ENCODE results near the gene EIF3K.

Gene EIF3K

DNA sequence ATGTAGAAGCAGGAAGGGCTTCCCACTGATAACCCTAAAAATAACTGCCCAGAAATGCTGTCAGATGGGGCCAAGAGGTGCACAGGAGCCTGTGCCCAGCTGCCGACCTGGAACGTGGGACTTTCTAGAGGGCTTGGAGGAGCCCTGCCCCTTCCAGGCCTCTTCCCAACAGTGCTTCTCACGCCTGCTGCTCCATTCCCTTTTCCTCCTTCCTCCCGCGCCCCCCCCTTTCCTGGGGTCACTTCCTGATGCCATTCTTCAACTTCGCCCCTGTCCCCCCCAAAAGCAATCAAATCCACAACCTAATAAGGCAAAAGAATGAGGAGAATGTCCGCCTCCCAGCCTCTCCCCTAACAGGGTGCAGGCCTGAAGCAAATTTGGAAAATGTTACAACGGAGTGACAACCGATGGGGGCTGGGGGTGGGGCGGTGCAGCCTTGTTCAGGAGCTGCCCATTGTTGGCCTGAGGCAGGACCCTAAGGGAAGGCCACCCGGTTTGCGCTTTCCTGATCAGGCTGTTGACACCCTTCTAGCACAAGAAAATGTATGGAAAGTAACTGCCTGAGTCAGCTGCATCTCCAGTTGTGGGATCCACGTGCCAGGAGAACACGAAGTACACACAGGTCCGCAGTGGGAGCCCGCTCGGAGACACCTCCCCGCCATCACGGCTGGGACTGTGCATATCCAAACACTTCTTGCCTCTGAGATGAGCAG is 47.1 kb downstream of the EIF3K start:
- no peak for DNase-seq (ENCODE audit: low spot score)

DNA sequence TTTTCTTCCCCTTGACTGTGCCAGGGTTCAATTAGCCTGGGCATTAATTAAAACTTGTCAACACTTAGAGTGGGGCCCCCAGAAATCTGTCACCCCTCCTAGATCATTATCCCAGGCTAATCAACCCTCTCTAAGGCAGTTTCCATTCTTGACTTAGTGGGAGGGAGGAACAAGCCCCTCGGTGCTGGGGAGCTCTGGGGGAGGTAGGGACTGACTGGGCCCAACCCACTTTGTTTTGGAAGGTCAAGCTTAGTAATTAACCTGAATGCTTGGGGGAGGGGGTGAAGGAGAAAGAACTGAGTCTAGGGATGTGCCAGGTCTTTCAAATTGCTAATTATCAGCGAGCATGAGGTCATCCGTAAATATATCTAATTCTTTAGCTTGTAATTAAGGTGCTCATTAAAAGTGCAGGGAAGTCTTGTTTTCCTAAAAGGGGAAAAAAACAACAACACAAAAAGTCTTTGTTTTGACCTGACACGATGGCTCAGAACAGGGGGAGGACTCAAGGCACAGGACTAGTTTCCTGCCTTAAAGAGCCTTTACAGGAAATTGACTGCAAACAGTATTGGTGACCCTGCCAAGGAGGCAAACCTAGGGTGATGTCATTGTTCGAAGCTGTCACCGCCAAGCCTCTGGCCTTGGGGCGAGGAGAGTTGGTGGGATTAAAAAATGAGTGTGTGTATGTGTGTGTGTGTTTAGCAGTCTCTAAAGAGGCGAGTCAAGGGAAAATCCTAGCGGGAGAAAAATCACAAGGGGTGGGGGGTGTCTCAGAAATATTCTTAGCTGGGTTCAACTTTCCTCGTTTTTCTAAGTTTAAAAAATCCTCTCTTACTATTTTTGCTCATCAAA is 47.9 kb downstream of the EIF3K start:
- DNase-seq (ENCODE audit: low spot score) = no peak

DNA sequence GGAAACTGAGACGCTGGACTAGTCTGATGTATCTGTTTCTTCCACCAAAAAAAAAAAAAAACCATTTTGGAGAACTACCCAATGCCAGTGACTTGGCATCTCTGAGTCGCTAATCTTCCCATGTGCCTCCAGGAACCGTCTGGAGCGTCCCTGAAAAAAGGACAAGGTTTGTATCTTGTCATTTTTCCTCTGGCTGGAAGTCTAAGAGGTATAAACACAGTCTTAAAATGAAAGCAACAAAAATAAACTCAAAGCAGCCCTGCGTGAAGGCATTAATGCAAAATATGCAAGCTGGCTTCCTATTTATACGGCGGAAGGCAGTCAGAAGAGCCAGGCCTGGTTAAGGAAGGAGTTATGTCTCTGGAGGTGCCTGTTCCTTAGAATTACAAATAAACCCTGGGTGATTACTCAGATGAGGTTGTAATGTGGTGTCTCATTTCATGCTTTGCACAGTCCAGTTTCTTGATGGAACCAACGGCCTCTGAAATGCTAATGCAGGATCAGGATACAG is 48.7 kb downstream of the EIF3K start:
- DNase-seq (ENCODE audit: low spot score) = no peak

DNA sequence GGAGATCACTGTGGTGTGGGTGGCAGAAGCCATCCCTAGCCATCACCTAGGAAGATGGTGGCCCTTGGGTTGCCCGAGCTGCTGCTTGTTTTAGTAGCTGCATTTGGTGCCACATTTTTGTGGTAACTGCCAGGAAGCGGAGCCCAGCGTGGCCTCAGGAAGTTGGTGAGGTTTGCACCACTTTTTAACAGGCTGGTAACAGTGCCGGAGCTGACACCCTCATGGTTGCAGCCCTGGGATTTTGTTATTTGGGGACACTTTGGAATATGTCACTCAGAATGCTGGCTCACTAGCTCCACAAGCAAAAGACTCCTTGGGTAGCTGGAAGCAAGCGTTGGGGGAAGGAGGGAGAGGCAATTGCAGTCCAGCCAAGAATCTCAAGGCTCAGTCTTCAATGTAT is 50.6 kb downstream of the EIF3K start:
- DNase-seq (ENCODE audit: low spot score) = no peak

- peak; percentile 56 for DNase-seq (ENCODE audit: low spot score)
These were observed 52.0 kb downstream of the EIF3K start for GRCh38 chr19:38670921-38671398.

DNA sequence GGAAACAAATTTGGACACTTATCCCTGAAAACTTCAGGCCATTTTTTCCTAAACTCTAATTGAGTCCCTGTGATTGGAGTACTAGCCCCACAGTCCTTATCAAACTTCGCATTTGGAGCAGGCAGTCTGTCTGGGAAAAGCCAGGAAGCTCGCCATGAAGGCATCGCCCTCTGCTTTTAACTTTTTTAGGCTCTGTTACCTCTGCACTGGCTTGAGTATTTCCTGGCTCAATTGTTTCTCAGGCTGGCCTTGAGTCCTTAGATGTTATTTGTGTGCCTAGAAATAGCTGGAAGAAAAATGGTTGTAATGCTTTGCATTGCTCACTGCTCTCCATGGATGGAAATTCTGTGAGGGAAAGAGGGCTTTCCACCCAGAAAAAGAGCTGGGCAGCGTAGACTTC is 52.7 kb downstream of the EIF3K start:
- no peak for DNase-seq (ENCODE audit: low spot score)

GRCh38 chr19:38673030-38673429 is 54.0 kb downstream of the EIF3K start:
- no peak for DNase-seq (ENCODE audit: low spot score)

DNA sequence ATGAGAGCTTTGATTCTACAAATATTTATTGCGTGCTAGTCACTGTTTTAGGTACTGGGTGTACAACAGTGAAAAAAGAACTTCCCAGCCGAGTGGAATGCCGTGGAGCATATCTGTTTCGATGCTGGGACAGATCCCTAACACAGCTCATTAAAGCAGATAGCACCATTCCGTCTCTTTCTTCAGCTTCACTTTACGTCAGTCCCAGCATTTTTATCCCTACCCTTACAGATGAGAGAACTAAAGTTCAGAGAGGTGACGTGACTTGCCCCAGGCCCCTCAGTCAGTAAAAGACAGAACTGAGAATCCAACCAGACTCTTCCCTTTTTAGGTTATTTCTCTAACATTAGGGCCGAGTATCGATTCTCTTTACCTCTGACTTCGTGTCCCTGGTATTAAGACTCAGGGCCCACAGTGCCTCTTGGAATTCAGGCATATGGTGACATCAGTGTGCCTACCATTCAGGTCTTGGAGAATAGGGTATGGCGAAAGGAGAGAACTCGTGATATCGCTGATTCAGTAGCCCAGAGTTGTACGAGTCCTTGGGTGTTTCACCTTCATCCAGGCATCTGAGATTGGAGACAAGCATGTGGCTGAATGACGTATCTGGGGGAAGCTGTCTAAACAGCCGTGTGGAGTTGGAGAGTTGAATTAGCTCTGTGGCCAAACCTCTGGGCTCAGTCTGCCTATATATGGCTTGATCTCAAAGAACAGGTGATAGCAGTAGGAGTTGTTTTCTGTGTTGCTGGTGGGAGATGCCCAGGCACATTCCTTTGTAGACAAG is 55.6 kb downstream of the EIF3K start:
- no peak for DNase-seq (ENCODE audit: low spot score)

GRCh38 chr19:38675611-38676010 is 56.6 kb downstream of the EIF3K start:
- DNase-seq (ENCODE audit: low spot score) = no peak

DNA sequence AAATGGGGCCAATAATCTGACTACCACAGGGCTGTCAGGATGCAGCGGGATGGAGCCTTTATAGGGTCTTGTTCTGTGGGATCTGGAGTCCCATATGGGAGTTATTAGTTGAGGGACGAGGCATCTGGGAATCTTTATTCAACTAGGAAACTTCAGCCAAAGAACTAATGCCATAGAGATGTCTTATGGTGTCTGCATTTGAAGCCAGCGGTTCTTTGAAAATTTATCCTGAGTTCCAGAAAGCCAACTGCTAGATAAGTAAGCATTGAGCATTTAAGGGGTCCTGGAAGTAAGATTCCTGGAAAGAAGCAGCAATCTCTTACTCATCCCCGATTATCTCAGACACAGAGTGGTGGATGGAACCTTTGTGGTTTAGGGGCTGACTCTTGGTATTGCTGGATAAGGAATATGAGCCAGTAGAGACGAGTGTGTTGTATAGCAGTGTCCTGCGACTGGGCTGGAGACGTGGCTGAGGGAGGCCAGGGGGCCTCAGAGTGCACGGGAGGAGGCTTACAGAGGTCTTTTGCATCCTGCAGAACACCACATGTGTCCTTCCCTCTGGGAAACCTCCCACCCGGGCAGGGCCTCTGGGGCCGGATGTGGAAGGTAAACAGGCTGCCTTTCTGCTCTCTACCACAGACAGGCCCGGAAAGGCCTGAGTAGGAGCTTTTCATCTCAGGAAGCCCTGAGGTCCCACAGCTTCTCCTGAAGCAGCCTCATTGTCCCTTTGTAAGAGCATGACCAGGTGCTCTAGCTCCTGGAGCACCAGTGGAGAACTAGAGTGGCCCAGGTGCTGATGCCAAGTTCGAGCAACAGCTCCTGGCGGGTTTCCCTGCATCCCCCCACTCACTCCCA is 57.3 kb downstream of the EIF3K start:
- no peak for DNase-seq (ENCODE audit: low spot score)

DNA sequence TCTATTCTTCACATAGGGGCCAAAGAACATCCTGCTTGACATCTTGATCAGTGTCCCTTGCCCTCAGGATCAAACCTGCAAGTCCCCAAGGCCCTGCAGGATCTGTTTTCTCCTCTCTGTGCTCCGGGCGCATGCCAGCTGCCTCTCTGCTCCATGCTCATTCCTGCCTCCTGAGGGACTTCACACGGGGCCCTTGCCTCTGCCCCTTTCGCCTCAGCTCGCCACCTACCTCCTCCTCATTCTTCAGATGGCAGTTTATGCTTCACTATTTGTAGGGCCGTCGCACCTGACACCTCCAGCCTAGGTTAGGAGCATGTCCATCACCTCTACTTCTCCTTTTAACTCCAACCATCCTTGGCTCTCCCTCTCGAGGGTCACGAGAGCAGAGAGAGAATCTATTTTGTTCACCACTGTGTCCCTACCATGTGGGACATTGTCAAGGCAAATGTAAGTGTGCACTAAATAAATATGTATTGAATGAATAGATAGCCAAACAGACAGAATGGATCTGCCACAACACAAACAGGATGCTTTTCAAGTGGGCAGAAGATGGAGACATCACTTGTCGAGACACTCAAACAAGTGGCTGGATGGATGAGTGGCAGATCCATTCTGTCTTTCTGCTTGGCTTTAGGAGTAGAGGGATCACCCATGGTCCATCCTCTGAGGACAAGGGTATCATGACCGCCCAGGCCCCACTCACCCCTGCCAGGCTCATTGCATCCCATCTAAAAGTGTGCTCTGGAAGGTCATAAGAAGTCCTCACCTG is 58.1 kb downstream of the EIF3K start:
- no peak for DNase-seq (ENCODE audit: low spot score)

- DNase-seq (ENCODE audit: low spot score) = no peak
These were observed 59.4 kb downstream of the EIF3K start for GRCh38 chr19:38678217-38678890.

GRCh38 chr19:38678891-38679494 is 60.0 kb downstream of the EIF3K start:
- no peak for DNase-seq (ENCODE audit: low spot score)

DNA sequence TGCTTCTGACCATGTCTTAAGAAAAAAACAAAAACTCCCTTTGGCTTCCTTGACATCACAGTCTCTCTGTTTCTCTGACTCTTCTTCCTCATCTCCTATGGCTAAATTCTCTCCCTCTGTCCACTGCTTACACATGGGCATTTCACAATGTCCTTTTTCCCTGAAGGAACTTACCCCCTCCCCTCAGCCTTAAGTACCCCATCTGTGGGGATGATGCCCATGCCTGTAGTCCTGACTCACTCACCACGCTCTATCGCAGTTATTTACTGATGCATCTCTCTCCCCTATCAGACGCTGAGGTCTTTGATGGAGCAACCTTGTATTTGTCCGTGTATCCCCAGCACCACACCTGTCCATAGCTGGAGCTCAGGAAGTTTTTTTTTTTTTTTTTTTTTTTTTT is 60.9 kb downstream of the EIF3K start:
- DNase-seq (ENCODE audit: low spot score) = no peak

DNA sequence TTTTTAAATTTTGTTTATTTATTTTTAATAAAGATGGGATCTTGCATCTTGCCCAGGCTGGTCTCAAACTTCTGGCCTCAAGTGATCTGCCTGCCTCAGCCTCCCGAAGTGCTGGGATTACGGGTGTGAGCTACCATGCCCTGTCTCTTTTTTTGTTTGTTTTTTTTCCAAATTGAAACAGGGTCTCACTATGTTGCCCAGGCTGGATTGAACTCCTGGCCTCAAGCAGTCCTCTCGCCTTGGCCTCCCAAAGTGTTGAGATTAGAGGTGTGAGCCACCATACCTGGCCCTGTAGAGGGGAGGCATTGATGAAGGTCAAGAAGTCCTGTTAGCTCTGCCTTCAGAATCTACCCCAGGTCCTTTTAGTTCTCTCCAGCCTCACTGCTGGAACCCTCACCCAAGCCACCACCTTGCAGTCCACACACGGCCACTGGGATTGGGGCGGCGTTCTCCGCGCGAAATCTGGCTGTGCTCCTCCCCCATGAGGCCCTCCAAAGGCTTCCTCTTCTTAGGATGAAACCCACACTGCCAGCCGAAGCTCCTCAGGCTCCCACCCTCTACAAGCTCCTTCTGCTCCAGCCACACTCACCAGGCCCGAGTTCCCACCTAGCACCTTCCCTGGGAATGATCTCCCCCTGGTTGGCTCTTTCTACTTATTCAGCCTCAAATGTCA is 63.3 kb downstream of the EIF3K start:
- no peak for DNase-seq (ENCODE audit: low spot score)

DNA sequence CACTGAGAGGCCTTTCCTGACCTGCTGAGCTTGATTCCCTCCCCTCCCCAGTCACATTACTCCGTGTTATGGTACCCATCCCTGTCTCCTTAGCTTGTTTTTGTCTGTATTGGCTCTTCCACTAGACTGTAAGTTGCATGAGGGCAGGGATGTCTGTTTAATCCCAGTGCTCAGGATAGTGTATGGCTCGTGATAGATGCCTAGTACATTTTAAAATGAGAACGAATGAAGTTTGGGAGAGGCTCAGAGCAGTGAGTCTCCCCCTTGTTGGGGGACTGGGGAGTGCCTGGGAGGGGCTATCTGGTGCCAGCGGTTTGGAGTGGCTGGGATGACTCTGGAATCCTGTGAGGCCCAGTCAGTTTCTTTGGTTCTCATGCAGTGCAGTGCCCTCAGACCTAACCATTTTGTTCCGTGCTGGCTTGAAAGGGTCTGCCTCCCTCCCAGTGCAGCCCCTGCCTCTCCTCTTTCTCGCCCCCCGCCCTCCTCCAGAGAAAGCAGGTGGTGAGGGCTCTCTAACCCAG is 63.9 kb downstream of the EIF3K start:
- DNase-seq (ENCODE audit: low spot score) = no peak

DNA sequence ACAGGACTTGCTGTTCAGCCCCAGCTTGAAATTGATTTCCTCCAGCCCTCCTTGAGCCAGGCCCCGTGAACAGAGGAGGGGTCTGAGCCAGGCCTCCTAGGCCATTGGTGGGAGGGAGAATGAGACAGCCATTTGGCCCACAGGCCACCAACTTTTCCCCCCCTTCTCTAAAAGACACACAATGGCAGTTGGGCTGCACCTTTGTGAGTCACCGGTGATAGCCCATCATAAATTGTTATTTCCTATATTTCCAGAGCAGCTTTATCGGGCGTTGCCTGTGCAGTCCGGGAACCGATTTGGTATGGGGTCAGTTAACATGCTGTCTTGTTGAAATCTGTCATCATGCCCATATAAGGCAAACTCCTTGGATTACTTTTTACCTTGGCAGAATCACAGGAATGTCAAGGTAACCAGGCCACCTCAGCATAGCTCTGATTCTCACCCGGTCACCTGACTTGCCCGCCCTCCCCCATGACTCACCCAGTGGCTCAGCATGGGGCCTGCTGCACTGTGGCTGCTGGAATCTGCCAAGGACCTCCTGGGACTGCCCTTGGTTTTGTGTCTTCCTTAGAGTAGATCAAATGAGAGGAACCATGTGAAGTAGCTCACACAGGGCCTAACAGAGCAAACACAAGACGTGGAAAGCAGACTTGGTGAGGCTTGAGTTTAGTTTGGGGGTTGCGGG is 64.5 kb downstream of the EIF3K start:
- peak; percentile 71 for DNase-seq (ENCODE audit: low spot score)

All from HuH-7.5 (cell line).